ENCODE data around the gene MKRN2. TPM values are rescaled to one million over a fixed set of nuclear protein-coding genes. Genes with fewer than 3 reads are reported as not detected.

The MKRN2 gene
- total RNA-seq, 2 experiments from 2014 or later: 21.9 to 24.2 TPM

DNA sequence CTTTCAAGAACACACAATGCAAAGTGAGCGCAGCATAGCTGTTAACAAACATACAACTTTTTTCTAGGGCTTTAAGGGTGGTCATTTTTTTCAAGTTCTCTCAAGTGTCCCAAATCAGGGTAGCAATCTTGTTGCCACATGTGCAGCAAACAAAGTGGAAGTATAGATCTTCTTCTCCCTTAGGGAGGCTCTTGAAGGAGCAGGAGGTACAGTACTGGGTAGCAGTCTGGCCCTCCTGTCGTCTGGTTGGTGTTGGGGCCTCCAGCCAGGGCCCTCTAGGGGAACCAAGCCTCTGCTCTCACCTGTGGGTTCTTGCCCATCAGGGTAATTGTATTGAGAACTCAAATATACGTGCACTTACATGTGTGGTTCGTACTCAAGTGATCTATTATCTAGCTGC lies 25.8 kb downstream of the MKRN2 start:
- peaks cover 73% of the 10 kb centered on the region for H3K36me3 Mint-ChIP-seq (ENCODE audit: low read depth)
- H3K27me3 Mint-ChIP-seq: no peaks in the 10 kb centered on the region
- H3K4me3 Mint-ChIP-seq: no peak overlapping the region
- H3K9me3 Mint-ChIP-seq: no peaks in the 10 kb centered on the region
- no peak for DNase-seq
- CTCF ChIA-PET: no interaction called here
- no peak overlapping the region for H3K27ac Mint-ChIP-seq
- peaks cover 4% of the 10 kb centered on the region for H3K4me1 Mint-ChIP-seq
- POLR2A ChIA-PET: interaction anchor here (1.6 to 2.4 kb wide), 2 partner anchors 14 to 23 kb away, joined by 7 to 8 read pairs; no protein-coding TSS in a partner anchor

- H3K36me3 Mint-ChIP-seq (ENCODE audit: low read depth): peaks cover 74% of the 10 kb centered on the region
- no peak overlapping the region for H3K4me3 Mint-ChIP-seq
- peaks cover 4% of the 10 kb centered on the region for H3K4me1 Mint-ChIP-seq
- no peaks in the 10 kb centered on the region for H3K9me3 Mint-ChIP-seq
- no peak for DNase-seq
- H3K27me3 Mint-ChIP-seq: no peaks in the 10 kb centered on the region
- POLR2A ChIA-PET: interaction anchor here (1.6 to 2.4 kb wide), 2 partner anchors 14 to 23 kb away, joined by 7 to 8 read pairs; no protein-coding TSS in a partner anchor
- CTCF ChIA-PET: no interaction called here
- no peak overlapping the region for H3K27ac Mint-ChIP-seq
These were observed 26.4 kb downstream of the MKRN2 start for GRCh38 chr3:12583280-12583679.

GRCh38 chr3:12584083-12584482 lies 27.2 kb downstream of the MKRN2 start:
- CTCF ChIA-PET: no interaction called here
- no peak for DNase-seq
- Mint-ChIP-seq H3K4me1 (no peaks in the 10 kb centered on the region), H3K9me3 (no peaks in the 10 kb centered on the region), H3K27ac (no peak overlapping the region), H3K4me3 (no peak overlapping the region), H3K36me3 (ENCODE audit: low read depth) (peaks cover 74% of the 10 kb centered on the region), H3K27me3 (no peaks in the 10 kb centered on the region)
- POLR2A ChIA-PET: interaction anchor here (1.3 to 2.4 kb wide), 2 partner anchors 10 to 24 kb away, joined by 3 to 8 read pairs; no protein-coding TSS in a partner anchor

DNA sequence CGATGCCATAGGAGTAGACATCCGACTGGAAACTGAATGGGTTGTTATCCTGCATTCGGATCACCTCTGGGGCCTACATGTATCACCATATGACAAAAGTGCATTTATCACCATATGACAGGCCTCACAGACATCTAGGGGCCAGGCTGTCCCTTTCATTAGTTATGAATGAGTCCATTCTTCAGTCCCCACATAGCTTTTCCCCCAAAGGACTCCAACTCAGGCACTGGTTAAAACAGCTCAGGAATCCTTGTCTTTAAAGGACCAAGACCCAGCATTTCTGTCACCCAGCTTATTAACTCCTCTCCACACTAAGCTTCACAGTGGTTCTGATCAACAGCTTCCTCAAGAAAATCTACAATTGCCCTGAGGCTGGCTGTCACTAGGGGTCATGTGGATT lies 28.3 kb downstream of the MKRN2 start:
- Mint-ChIP-seq H3K27me3 (no peaks in the 10 kb centered on the region), H3K9me3 (no peaks in the 10 kb centered on the region), H3K4me1 (no peaks in the 10 kb centered on the region), H3K36me3 (ENCODE audit: low read depth) (peaks cover 69% of the 10 kb centered on the region), H3K27ac (no peak overlapping the region), H3K4me3 (no peak overlapping the region)
- ChIA-PET CTCF (no interaction called here), POLR2A (interaction anchor here (1.1 to 1.3 kb wide), 2 partner anchors 11 to 60 kb away, joined by 3 read pairs; no protein-coding TSS in a partner anchor)
- DNase-seq: no peak

DNA sequence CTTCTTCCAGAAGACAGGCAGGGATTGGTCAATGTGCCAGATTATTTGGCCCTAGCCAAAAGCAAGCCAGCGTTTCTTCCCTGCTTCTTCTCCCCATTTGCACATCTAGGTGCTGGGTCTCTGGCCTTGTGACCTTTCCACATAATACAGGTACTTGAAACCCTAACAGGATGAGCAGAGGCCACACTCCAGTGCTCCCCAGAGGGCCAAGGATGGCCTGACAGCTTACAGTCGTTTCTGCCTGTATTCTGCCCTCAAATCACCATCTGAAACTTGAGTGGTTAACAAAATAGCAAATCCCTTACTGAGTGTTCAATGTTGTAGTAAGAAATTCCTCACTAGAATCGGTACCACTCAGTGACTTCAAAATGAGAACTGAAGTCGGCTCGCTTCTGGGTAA lies 29.1 kb downstream of the MKRN2 start:
- no peak overlapping the region for H3K4me3 Mint-ChIP-seq
- no peaks in the 10 kb centered on the region for H3K4me1 Mint-ChIP-seq
- ChIA-PET CTCF (no interaction called here), POLR2A (no interaction called here)
- H3K27me3 Mint-ChIP-seq: no peaks in the 10 kb centered on the region
- H3K36me3 Mint-ChIP-seq (ENCODE audit: low read depth): peaks cover 72% of the 10 kb centered on the region
- DNase-seq: no peak
- no peaks in the 10 kb centered on the region for H3K9me3 Mint-ChIP-seq
- no peak overlapping the region for H3K27ac Mint-ChIP-seq

GRCh38 chr3:12586403-12586802 lies 29.5 kb downstream of the MKRN2 start:
- no peak for DNase-seq
- H3K4me1 Mint-ChIP-seq: no peaks in the 10 kb centered on the region
- no peaks in the 10 kb centered on the region for H3K9me3 Mint-ChIP-seq
- H3K36me3 Mint-ChIP-seq (ENCODE audit: low read depth): peaks cover 73% of the 10 kb centered on the region
- no peak overlapping the region for H3K27ac Mint-ChIP-seq
- no peak overlapping the region for H3K4me3 Mint-ChIP-seq
- ChIA-PET POLR2A (no interaction called here), CTCF (no interaction called here)
- H3K27me3 Mint-ChIP-seq: no peaks in the 10 kb centered on the region

GRCh38 chr3:12588039-12589009 lies 31.4 kb downstream of the MKRN2 start:
- no peak overlapping the region for H3K27ac Mint-ChIP-seq

DNA sequence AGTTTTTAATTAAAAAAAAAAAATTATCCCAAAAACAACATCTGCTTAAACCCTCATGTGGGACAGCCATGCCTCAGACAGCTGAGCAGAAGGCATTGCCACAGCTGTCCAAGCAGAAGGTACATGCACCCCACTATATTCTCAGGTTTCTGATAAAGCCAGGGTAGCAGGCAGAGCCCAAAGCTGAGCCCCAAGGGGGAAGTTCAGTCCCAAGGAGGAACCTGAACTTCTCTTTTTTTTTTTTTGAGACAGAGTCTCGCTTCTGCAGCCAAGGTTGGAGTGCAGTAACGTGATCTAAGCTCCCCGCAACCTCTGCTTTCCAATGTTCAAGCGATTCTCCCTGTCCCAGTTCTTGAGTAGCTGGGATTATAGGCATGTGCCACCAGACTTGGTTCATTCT lies 33.2 kb downstream of the MKRN2 start:
- no peaks in the 10 kb centered on the region for H3K4me1 Mint-ChIP-seq
- no peak overlapping the region for H3K4me3 Mint-ChIP-seq
- DNase-seq: no peak
- peaks cover 71% of the 10 kb centered on the region for H3K36me3 Mint-ChIP-seq (ENCODE audit: low read depth)
- no peak overlapping the region for H3K27ac Mint-ChIP-seq
- CTCF ChIA-PET: interaction anchor here (0.7 kb wide), 1 partner anchor 89 kb away, joined by 4 read pairs; no protein-coding TSS in a partner anchor
- POLR2A ChIA-PET: no interaction called here
- no peaks in the 10 kb centered on the region for H3K27me3 Mint-ChIP-seq
- no peaks in the 10 kb centered on the region for H3K9me3 Mint-ChIP-seq

More at GRCh38 chr3:12588039-12589009, 31.4 kb downstream of the MKRN2 start:
- peaks cover 70% of the 10 kb centered on the region for H3K36me3 Mint-ChIP-seq (ENCODE audit: low read depth)
- no peak overlapping the region for H3K4me3 Mint-ChIP-seq
- POLR2A ChIA-PET: no interaction called here
- CTCF ChIA-PET: interaction anchor here (1.0 kb wide), 1 partner anchor 10 kb away, joined by 5 read pairs; no protein-coding TSS in a partner anchor
- H3K4me1 Mint-ChIP-seq: no peaks in the 10 kb centered on the region
- DNase-seq: no peak
- no peaks in the 10 kb centered on the region for H3K9me3 Mint-ChIP-seq
- no peaks in the 10 kb centered on the region for H3K27me3 Mint-ChIP-seq

DNA sequence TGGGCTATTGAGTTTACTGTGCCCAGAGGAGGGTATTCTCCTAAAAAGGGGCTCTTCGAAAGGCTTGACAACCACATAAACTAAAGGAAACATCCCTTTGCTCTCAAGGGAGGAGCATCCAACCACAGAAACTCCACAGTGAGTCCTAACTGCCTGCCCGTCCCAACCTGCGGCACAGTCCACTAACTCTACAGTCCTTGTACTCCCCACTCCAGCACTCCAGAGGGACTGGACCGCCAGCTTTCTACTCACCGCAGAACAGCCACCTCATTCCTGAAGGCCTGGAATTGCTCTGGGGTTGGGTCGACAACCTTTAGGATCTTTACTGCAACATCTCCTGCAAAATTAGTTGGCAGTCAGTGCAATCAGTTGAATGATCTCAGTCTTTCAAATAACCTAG lies 34.6 kb downstream of the MKRN2 start:
- H3K27ac Mint-ChIP-seq: no peak overlapping the region
- POLR2A ChIA-PET: interaction anchor here (0.6 kb wide), 1 partner anchor 1073 kb away, joined by 3 read pairs; no protein-coding TSS in a partner anchor
- no peaks in the 10 kb centered on the region for H3K27me3 Mint-ChIP-seq
- CTCF ChIA-PET: interaction anchor here (0.6 kb wide), 1 partner anchor 21 kb away, joined by 3 read pairs; no protein-coding TSS in a partner anchor
- no peaks in the 10 kb centered on the region for H3K9me3 Mint-ChIP-seq
- H3K36me3 Mint-ChIP-seq (ENCODE audit: low read depth): peaks cover 69% of the 10 kb centered on the region
- DNase-seq: no peak
- H3K4me3 Mint-ChIP-seq: no peak overlapping the region
- H3K4me1 Mint-ChIP-seq: no peaks in the 10 kb centered on the region

DNA sequence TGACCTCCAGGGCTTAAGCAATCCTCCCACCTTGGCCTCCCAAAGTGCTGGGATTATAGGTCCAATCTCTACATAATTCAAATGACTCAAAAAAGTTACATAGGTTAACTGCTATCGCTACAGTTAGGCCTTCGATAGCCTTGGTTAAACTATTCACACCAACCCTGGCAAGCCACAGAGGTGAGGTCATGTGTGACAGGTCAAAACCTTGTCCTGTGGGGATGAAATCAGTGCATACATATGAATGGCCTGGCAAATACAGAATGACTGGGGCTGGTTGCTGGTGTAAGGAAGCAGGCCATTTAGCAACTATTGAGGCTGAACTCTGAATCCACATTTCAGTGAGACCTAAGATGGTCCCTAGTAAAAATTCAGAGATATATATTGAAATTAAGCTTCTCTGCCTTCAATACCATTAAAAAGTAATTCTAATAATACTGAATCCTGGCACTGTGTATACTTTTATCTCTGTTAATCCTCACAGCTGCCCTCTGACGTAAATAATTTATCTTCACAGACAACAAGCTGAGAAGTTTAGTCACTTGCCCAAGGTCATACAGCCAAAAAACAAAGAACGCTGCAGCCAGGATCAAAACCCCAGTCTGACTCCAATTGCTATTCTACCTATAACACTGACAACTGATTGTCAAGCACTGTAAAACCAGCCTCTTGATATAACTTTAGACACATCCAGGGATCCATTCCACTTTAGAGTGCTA lies 35.3 kb downstream of the MKRN2 start:
- ChIA-PET CTCF (no interaction called here), POLR2A (no interaction called here)
- DNase-seq: no peak
- Mint-ChIP-seq H3K4me3 (no peak overlapping the region), H3K36me3 (ENCODE audit: low read depth) (peaks cover 69% of the 10 kb centered on the region), H3K4me1 (no peaks in the 10 kb centered on the region), H3K27ac (no peak overlapping the region), H3K27me3 (no peaks in the 10 kb centered on the region), H3K9me3 (no peaks in the 10 kb centered on the region)

- Mint-ChIP-seq H3K27me3 (no peaks in the 10 kb centered on the region), H3K4me1 (no peaks in the 10 kb centered on the region), H3K27ac (no peak overlapping the region), H3K9me3 (no peaks in the 10 kb centered on the region), H3K4me3 (no peak overlapping the region), H3K36me3 (ENCODE audit: low read depth) (peaks cover 66% of the 10 kb centered on the region)
- no peak for DNase-seq
- CTCF ChIA-PET: no interaction called here
- POLR2A ChIA-PET: interaction anchor here (1.4 kb wide), 1 partner anchor 13 kb away, joined by 5 read pairs; no protein-coding TSS in a partner anchor
These were observed 36.6 kb downstream of the MKRN2 start for GRCh38 chr3:12593473-12593872.

DNA sequence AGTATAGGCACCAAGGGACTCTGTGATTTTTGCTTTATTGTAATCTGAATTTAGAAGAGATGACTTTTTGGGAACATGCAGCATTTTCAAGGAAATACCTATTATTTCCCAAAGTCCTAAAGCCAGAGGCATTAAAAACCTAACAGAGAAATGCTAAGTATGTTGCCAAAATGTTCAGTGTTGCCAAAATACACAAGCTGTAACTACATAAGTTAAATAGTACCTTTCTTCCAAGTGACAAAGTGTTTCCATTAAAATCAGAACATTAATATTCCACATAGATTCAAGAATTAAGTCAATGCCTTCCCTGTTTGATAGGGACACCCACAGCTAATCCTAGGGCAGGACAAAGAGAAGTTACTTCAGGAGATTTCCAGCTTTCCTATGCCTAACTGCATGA lies 42.0 kb downstream of the MKRN2 start:
- Mint-ChIP-seq H3K9me3 (no peaks in the 10 kb centered on the region), H3K36me3 (ENCODE audit: low read depth) (peaks cover 63% of the 10 kb centered on the region), H3K27me3 (no peaks in the 10 kb centered on the region), H3K4me1 (no peaks in the 10 kb centered on the region), H3K4me3 (no peak overlapping the region), H3K27ac (no peak overlapping the region)
- DNase-seq: no peak
- CTCF ChIA-PET: no interaction called here
- POLR2A ChIA-PET: interaction anchor here (0.9 kb wide), 1 partner anchor 30 kb away, joined by 3 read pairs; no protein-coding TSS in a partner anchor

DNA sequence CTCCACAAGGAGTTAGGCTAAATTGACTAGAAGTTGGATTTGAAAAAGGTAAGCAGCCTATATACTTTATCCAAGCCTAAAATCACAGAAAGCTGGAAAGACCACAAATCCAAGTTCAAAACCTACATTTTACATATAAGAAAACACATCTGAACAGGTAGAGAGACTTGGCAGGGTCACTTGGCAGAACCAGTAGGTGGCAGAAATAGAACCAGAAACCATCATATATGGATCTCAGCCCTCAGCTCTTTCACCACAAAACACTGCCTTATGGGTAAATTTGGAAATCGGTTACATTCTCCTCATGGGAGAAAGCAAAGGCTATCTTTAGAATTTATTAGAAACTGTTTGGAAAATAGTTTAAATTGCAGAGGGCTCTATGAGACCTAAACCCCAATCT lies 44.2 kb downstream of the MKRN2 start:
- Mint-ChIP-seq H3K9me3 (no peaks in the 10 kb centered on the region), H3K4me1 (no peaks in the 10 kb centered on the region), H3K36me3 (ENCODE audit: low read depth) (peaks cover 59% of the 10 kb centered on the region), H3K27ac (no peak overlapping the region), H3K27me3 (no peaks in the 10 kb centered on the region), H3K4me3 (no peak overlapping the region)
- CTCF ChIA-PET: interaction anchor here (0.8 to 1.0 kb wide), 2 partner anchors 61 to 79 kb away, joined by 3 read pairs; no protein-coding TSS in a partner anchor
- POLR2A ChIA-PET: no interaction called here
- no peak for DNase-seq

Measured in activated CD4-positive, alpha-beta memory T cell treated with anti-CD3 and anti-CD28 coated beads, Interleukin-2, amount 10 ng/mL, durations not matched to agents 7 days and 5 days (primary cell).